Endothelial cell of umbilical vein (primary cell): ENCODE data around the gene ZFAND6. TPM values are rescaled to one million over a fixed set of nuclear protein-coding genes. Genes with fewer than 3 reads are reported as not detected.
"Not testable (repeated sequence)": the region's sequence is repeated elsewhere in the genome, so short reads cannot be mapped to it uniquely, and the experiment has no call there.

Experiments used
- BruUV-seq: library from RNA; stranded (reverse); fragments of 400-500 nt; replicated peaks from 2 replicates; lab custom pipeline; 2021; lab: Mats Ljungman, UMichigan
- CTCF ChIA-PET: fragments of 300-600, 350-600 bp; sonication (Branson Sonifier 250); formaldehyde crosslinking; loops from one replicate; lab custom pipeline; 2021; ENCODE audit warnings: antibody characterized with exemption, inconsistent platforms; lab: Charles Lee
- POLR2A ChIA-PET: fragments of 300-600, 350-600 bp; sonication (Branson Sonifier 250); formaldehyde crosslinking; loops from one replicate; lab custom pipeline; 2021; ENCODE audit warnings: antibody characterized with exemption, inconsistent platforms; lab: Charles Lee
- DNase-seq: peaks from one replicate; pipeline ENCODE4 v3.0.0-alpha.2; 2011; ENCODE audit warnings: low read depth, low spot score
- FAIRE-seq: peaks from 2 replicates; lab custom pipeline; 2011; peaks lifted over from hg19 to GRCh38; lab: Jason Lieb, UNC
- H2AFZ ChIP-seq: 2 replicates; pipeline ENCODE4 v1.6.0; 2012; ENCODE audit warnings: low read depth, low read length, control low read depth, inconsistent platforms
- H3K27ac ChIP-seq: 2 replicates; pipeline ENCODE4 v1.5.1; 2011; ENCODE audit warnings: low read depth, mild to moderate bottlenecking, control low read depth, low read length, moderate library complexity; ENCODE audit not compliant: insufficient read depth
- H3K27me3 ChIP-seq, 2 experiments: 2 replicates each; pipeline versions ENCODE4 v1.6.0 to v1.6.1; 2011; ENCODE audit warnings: low read length in 2 of 2, mixed read lengths in 1 of 2; ENCODE audit not compliant: control insufficient read depth in 2 of 2, insufficient read depth in 2 of 2
- H3K36me3 ChIP-seq, 2 experiments: 2 replicates in 1 of 2; 3 replicates in 1 of 2; pipeline ENCODE4 v1.5.1; 2011; ENCODE audit warnings: low read length in 2 of 2, mild to moderate bottlenecking in 1 of 2, moderate library complexity in 1 of 2; ENCODE audit not compliant: control insufficient read depth in 2 of 2, insufficient read depth in 2 of 2; ENCODE audit errors: extremely low read depth in 1 of 2
- H3K4me1 ChIP-seq: 3 replicates; pipeline ENCODE4 v1.5.1; 2011; ENCODE audit warnings: mild to moderate bottlenecking, low read length; ENCODE audit not compliant: control insufficient read depth, insufficient read depth; ENCODE audit errors: extremely low read depth
- H3K4me2 ChIP-seq: 2 replicates; pipeline ENCODE4 v1.6.1; 2011; ENCODE audit warnings: low read length, control low read depth, mixed read lengths; ENCODE audit not compliant: insufficient read depth
- H3K4me3 ChIP-seq, 3 experiments: fragments of 200-600 bp in 1 of 3; sonication (generic), shearing (Covaris generic) in 1 of 3; replicated peaks in 1 of 3; 2 replicates each; pipeline ENCODE4 v1.5.1; 2011 to 2016; ENCODE audit warnings: control low read depth in 3 of 3, low read length in 3 of 3, mild to moderate bottlenecking in 2 of 3, inconsistent platforms in 1 of 3, low read depth in 1 of 3, moderate library complexity in 1 of 3; ENCODE audit not compliant: insufficient read depth in 1 of 3
- H3K79me2 ChIP-seq: 2 replicates; pipeline ENCODE4 v1.6.0; 2012; ENCODE audit warnings: low read length, inconsistent platforms; ENCODE audit not compliant: control insufficient read depth, insufficient read depth
- H3K9ac ChIP-seq: replicated peaks from 2 replicates; pipeline ENCODE3; 2011; ENCODE audit warnings: low read length, control low read depth; ENCODE audit not compliant: insufficient read depth; ENCODE audit errors: extremely low read depth
- H3K9me1 ChIP-seq: replicated peaks from 3 replicates; pipeline ENCODE4 v1.6.0; 2011; ENCODE audit warnings: mild to moderate bottlenecking, low read length; ENCODE audit not compliant: control insufficient read depth, insufficient read depth; ENCODE audit errors: extremely low read depth
- H3K9me3 ChIP-seq: replicated peaks from 2 replicates; pipeline ENCODE4 v1.5.1; 2012; ENCODE audit warnings: low read length, inconsistent platforms; ENCODE audit not compliant: control insufficient read depth, insufficient read depth
- H4K20me1 ChIP-seq: replicated peaks from 2 replicates; pipeline ENCODE3; 2011; ENCODE audit warnings: mild to moderate bottlenecking, low read length; ENCODE audit not compliant: control insufficient read depth, insufficient read depth; ENCODE audit errors: extremely low read depth
- EZH2 ChIP-seq: IDR thresholded peaks from 2 replicates; pipeline ENCODE4 v1.6.1; 2012; ENCODE audit warnings: borderline replicate concordance, low read depth, mild to moderate bottlenecking, moderate library complexity, low read length, inconsistent platforms; ENCODE audit not compliant: severe bottlenecking
- FOS ChIP-seq: IDR thresholded peaks from 2 replicates; pipeline ENCODE4 v1.6.1; 2011; ENCODE audit warnings: mild to moderate bottlenecking, low read length, moderate library complexity, borderline replicate concordance; ENCODE audit not compliant: insufficient read depth
- GATA2 ChIP-seq: IDR thresholded peaks from 2 replicates; pipeline ENCODE4 v1.7.0; 2011; ENCODE audit warnings: low read depth, mild to moderate bottlenecking, moderate library complexity, mixed read lengths, low read length; ENCODE audit not compliant: insufficient read length, insufficient read depth
- JUN ChIP-seq: IDR thresholded peaks from 2 replicates; pipeline ENCODE4 v1.6.1; 2011; ENCODE audit warnings: borderline replicate concordance, low read depth; ENCODE audit not compliant: insufficient read length, insufficient read depth
- MYC ChIP-seq: IDR thresholded peaks from one replicate; pipeline ENCODE4 v1.6.1; 2011; ENCODE audit warnings: mild to moderate bottlenecking, low read depth, low read length
- POLR2AphosphoS5 ChIP-seq: IDR thresholded peaks from 2 replicates; pipeline ENCODE4 v1.6.1; 2012; ENCODE audit warnings: low read depth, mild to moderate bottlenecking, control low read depth, low read length, moderate library complexity; ENCODE audit not compliant: insufficient read depth
- dilution Hi-C: fragments of 300-500 bp; cut with MboI; formaldehyde crosslinking; loops from one replicate; pipeline ENCODE4 v1.15.0; 2019; ENCODE audit warnings: low sequenced_read_pairs; ENCODE audit not compliant: extremely low pct_ligation_motif_present
- intact Hi-C: fragments of 100-400 bp; cut with micrococcal nuclease; formaldehyde crosslinking; loops from one replicate; pipeline ENCODE4 v1.10.0; 2022
- polyA plus RNA-seq, 4 experiments: library from polyadenylated mRNA; depleted of rRNA in 3 of 4; stranded (reverse) in 3 of 4; unstranded in 1 of 4; fragments of >200 nt; gene quantifications; 2 replicates each; pipeline versions ENCODE4 v1.2.1 to v1.2.3, GENCODE V29; 2011 to 2012; ENCODE audit warnings: missing spikeins in 1 of 4
- total RNA-seq: library from RNA; stranded (reverse); gene quantifications from 2 replicates; pipeline ENCODE4 v1.2.3, GENCODE V29; 2021
- TF ChIP-seq, protein P1 (sequence below): IDR thresholded peaks from 2 replicates; pipeline ENCODE4 v1.6.1; 2011; ENCODE audit not compliant: insufficient read depth, insufficient read length

Gene ZFAND6
- total and polyA plus RNA-seq, 2 donors (not counting 3 experiments of a cell fraction or from before 2014, with no cell fraction given): 50.3 to 97.9 TPM

DNA sequence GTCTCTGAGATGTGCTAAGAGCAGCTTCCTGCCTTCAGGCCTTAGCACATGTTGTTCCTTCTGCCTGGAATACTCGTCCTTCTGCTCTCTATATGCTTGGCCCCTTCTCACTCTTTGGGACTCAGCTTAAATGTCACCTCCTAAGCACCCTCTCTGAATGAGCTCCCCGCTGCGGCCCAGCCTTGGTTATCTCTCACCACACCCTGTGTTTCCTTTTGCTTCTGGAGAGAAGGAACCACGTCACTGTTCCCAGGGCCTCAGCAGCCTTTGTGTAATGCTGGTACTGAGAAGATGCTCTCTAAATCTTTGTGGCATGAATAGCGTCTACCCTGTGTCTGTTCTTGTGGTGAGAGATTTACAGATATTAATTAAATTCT lies 95.5 kb downstream of the ZFAND6 start:
- H3K4me1 ChIP-seq: peaks cover 9% of the 10 kb centered on the region
- TF ChIP-seq JUN: no peak
- no peak for TF ChIP-seq FOS
- TF ChIP-seq, protein P1, sequence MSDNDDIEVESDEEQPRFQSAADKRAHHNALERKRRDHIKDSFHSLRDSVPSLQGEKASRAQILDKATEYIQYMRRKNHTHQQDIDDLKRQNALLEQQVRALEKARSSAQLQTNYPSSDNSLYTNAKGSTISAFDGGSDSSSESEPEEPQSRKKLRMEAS: no peak
- no peak for TF ChIP-seq MYC
- no peak for TF ChIP-seq POLR2AphosphoS5
- TF ChIP-seq EZH2: no peak
- TF ChIP-seq GATA2: no peak
- H3K9me3 ChIP-seq: no peaks in the 10 kb centered on the region
- no peaks in the 10 kb centered on the region for H4K20me1 ChIP-seq
- no peak overlapping the region for H2AFZ ChIP-seq
- no peaks in the 10 kb centered on the region for H3K36me3 ChIP-seq
- intact Hi-C loops (no loop called here), dilution Hi-C loops (no loop called here)
- H3K9me1 ChIP-seq: no peaks in the 10 kb centered on the region
- H3K27ac ChIP-seq: no peak overlapping the region
- DNase-seq (no peak), FAIRE-seq (no peak)
- no peaks in the 10 kb centered on the region for H3K27me3 ChIP-seq
- no peak overlapping the region for H3K9ac ChIP-seq
- POLR2A ChIA-PET: no interaction called here
- no peak overlapping the region for H3K4me2 ChIP-seq
- CTCF ChIA-PET: interaction anchor here (5.8 kb wide), 1 partner anchor 18 kb away, joined by 30 read pairs; no protein-coding TSS in a partner anchor
- BruUV-seq: no TSS peak
- no peak overlapping the region for H3K4me3 ChIP-seq
- no peaks in the 10 kb centered on the region for H3K79me2 ChIP-seq

DNA sequence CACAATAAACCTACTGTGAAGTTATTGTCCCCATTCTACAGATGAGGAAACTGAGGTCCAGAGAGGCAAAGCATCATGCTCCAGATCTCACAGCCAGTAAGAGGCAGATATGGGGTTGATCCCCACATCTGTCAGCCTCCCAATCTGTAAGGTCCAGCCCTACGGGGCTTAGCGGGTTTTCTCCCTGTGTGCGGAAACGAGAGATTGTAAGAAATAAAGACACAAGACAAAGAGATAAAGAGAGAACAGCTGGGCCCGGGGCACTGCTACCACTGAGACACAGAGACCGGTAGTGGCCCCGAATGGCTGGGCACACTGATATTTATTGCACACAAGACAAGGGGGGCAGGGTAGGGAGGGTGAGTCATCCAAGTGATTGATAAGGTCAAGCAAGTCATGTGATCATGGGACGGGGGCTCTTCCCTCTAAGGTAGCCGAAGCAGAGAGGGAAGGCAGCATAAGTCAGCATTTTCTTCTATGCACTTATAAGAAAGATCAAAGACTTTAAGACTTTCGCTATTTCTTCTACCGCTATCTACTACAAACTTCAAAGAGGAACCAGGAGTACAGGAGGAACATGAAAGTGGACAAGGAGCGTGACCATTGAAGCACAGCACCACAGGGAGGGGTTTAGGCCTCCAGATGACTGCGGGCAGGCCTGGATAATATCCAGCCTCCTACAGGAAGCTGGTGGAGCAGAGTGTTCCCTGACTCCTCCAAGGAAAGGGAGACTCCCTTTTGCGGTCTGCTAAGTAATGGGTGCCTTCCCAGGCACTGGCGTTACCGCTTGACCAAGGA lies 96.1 kb downstream of the ZFAND6 start:
- H3K9me1 ChIP-seq, H3K9me3 ChIP-seq, H3K4me3 ChIP-seq, dilution Hi-C loops, H2AFZ ChIP-seq, BruUV-seq, H4K20me1 ChIP-seq, H3K27me3 ChIP-seq, H3K36me3 ChIP-seq, H3K9ac ChIP-seq, H3K4me2 ChIP-seq, H3K27ac ChIP-seq, FAIRE-seq, H3K79me2 ChIP-seq, intact Hi-C loops, DNase-seq, POLR2A ChIA-PET: not testable (repeated sequence)
- CTCF ChIA-PET: interaction anchor here (1.5 to 5.8 kb wide), 2 partner anchors 10 to 17 kb away, joined by 4 to 30 read pairs; no protein-coding TSS in a partner anchor
- peaks cover 15% of the 10 kb centered on the region for H3K4me1 ChIP-seq
